ENCODE data around the gene IFIT2.

IFIT2 gene

DNA sequence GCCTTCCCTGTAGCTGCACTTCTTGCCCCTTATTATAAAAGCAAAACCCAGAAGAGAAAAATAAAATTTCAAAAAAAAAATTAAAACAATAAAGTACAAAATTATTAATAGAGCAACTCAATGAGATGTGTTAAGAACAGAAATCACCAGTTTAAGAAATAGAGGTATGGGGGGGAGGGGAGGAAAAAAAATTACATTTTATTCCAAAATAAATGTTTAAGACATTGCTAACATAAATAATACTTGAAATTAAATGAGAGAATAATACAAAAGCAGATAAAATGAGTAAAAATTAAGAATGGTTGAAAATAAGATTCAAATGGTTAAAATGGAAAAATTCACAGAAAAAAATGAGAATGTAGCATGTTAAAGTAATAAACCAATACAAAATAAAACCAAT is 3.1 kb downstream of the IFIT2 start:
- Histone ChIP-seq H3K4me1 (ENCODE audit: insufficient read depth, poor library complexity, severe bottlenecking) (peaks cover 24% of the 10 kb centered on the region), H3K27ac (ENCODE audit: poor library complexity, severe bottlenecking) (no peak overlapping the region), H3K4me3 (ENCODE audit: severe bottlenecking) (no peak overlapping the region), H3K9me3 (ENCODE audit: severe bottlenecking) (no peaks in the 10 kb centered on the region), H3K36me3 (ENCODE audit: low read depth) (no peaks in the 10 kb centered on the region), H3K27me3 (ENCODE audit: insufficient read depth, poor library complexity, severe bottlenecking) (no peaks in the 10 kb centered on the region)
- no peak for ATAC-seq (ENCODE audit: low read depth)
- TF ChIP-seq, protein P1, sequence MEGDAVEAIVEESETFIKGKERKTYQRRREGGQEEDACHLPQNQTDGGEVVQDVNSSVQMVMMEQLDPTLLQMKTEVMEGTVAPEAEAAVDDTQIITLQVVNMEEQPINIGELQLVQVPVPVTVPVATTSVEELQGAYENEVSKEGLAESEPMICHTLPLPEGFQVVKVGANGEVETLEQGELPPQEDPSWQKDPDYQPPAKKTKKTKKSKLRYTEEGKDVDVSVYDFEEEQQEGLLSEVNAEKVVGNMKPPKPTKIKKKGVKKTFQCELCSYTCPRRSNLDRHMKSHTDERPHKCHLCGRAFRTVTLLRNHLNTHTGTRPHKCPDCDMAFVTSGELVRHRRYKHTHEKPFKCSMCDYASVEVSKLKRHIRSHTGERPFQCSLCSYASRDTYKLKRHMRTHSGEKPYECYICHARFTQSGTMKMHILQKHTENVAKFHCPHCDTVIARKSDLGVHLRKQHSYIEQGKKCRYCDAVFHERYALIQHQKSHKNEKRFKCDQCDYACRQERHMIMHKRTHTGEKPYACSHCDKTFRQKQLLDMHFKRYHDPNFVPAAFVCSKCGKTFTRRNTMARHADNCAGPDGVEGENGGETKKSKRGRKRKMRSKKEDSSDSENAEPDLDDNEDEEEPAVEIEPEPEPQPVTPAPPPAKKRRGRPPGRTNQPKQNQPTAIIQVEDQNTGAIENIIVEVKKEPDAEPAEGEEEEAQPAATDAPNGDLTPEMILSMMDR (IDR thresholded peaks at IDR 0.05; ENCODE audit: poor library complexity, severe bottlenecking), result no peak
- DNase-seq (ENCODE audit: low spot score), result no peak

DNA sequence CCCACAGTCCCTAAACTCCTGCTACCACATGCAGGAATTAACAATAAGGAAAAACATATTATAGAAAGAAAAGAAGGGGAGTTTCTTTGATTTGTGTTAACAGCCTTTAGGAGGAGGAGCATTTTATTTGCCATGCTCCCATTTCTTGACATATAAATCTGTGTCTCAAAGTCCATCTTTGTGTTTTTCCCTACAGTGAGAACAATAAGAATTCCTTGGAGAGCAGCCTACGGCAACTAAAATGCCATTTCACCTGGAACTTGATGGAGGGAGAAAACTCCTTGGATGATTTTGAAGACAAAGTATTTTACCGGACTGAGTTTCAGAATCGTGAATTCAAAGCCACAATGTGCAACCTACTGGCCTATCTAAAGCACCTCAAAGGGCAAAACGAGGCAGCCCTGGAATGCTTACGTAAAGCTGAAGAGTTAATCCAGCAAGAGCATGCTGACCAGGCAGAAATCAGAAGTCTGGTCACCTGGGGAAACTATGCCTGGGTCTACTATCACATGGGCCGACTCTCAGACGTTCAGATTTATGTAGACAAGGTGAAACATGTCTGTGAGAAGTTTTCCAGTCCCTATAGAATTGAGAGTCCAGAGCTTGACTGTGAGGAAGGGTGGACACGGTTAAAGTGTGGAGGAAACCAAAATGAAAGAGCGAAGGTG is 4.1 kb downstream of the IFIT2 start:
- no peaks in the 10 kb centered on the region for H3K9me3 ChIP-seq (ENCODE audit: severe bottlenecking)

DNA sequence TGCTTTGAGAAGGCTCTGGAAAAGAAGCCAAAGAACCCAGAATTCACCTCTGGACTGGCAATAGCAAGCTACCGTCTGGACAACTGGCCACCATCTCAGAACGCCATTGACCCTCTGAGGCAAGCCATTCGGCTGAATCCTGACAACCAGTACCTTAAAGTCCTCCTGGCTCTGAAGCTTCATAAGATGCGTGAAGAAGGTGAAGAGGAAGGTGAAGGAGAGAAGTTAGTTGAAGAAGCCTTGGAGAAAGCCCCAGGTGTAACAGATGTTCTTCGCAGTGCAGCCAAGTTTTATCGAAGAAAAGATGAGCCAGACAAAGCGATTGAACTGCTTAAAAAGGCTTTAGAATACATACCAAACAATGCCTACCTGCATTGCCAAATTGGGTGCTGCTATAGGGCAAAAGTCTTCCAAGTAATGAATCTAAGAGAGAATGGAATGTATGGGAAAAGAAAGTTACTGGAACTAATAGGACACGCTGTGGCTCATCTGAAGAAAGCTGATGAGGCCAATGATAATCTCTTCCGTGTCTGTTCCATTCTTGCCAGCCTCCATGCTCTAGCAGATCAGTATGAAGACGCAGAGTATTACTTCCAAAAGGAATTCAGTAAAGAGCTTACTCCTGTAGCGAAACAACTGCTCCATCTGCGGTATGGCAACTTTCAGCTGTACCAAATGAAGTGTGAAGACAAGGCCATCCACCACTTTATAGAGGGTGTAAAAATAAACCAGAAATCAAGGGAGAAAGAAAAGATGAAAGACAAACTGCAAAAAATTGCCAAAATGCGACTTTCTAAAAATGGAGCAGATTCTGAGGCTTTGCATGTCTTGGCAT is 4.8 kb downstream of the IFIT2 start:
- Histone ChIP-seq H3K9me3 (ENCODE audit: severe bottlenecking) (no peaks in the 10 kb centered on the region), H3K36me3 (ENCODE audit: low read depth) (no peaks in the 10 kb centered on the region), H3K4me1 (ENCODE audit: insufficient read depth, poor library complexity, severe bottlenecking) (peaks cover 16% of the 10 kb centered on the region), H3K27me3 (ENCODE audit: insufficient read depth, poor library complexity, severe bottlenecking) (no peaks in the 10 kb centered on the region), H3K27ac (ENCODE audit: poor library complexity, severe bottlenecking) (no peak overlapping the region), H3K4me3 (ENCODE audit: severe bottlenecking) (no peak overlapping the region)
- TF ChIP-seq, protein P1 (IDR thresholded peaks at IDR 0.05; ENCODE audit: poor library complexity, severe bottlenecking), result no peak
- ATAC-seq (ENCODE audit: low read depth), result no peak
- DNase-seq (ENCODE audit: low spot score), result no peak

More for the DNA sequence above, 4.1 kb downstream of the IFIT2 start:
- DNase-seq (ENCODE audit: low spot score) (no peak), ATAC-seq (ENCODE audit: low read depth) (no peak)
- H3K27ac ChIP-seq (ENCODE audit: poor library complexity, severe bottlenecking), result no peak overlapping the region
- TF ChIP-seq, protein P1 (IDR thresholded peaks at IDR 0.05; ENCODE audit: poor library complexity, severe bottlenecking), result no peak
- H3K36me3 ChIP-seq (ENCODE audit: low read depth), result no peaks in the 10 kb centered on the region
- H3K4me1 ChIP-seq (ENCODE audit: insufficient read depth, poor library complexity, severe bottlenecking), result peaks cover 23% of the 10 kb centered on the region
- no peak overlapping the region for H3K4me3 ChIP-seq (ENCODE audit: severe bottlenecking)
- no peaks in the 10 kb centered on the region for H3K27me3 ChIP-seq (ENCODE audit: insufficient read depth, poor library complexity, severe bottlenecking)

DNA sequence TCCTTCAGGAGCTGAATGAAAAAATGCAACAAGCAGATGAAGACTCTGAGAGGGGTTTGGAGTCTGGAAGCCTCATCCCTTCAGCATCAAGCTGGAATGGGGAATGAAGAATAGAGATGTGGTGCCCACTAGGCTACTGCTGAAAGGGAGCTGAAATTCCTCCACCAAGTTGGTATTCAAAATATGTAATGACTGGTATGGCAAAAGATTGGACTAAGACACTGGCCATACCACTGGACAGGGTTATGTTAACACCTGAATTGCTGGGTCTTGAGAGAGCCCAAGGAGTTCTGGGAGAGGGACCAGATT is 5.4 kb downstream of the IFIT2 start:
- TF ChIP-seq, protein P1 (IDR thresholded peaks at IDR 0.05; ENCODE audit: poor library complexity, severe bottlenecking), result no peak
- Histone ChIP-seq H3K4me1 (ENCODE audit: insufficient read depth, poor library complexity, severe bottlenecking) (peaks cover 13% of the 10 kb centered on the region), H3K4me3 (ENCODE audit: severe bottlenecking) (no peak overlapping the region), H3K27ac (ENCODE audit: poor library complexity, severe bottlenecking) (no peak overlapping the region), H3K27me3 (ENCODE audit: insufficient read depth, poor library complexity, severe bottlenecking) (no peaks in the 10 kb centered on the region), H3K9me3 (ENCODE audit: severe bottlenecking) (no peaks in the 10 kb centered on the region), H3K36me3 (ENCODE audit: low read depth) (no peaks in the 10 kb centered on the region)
- ATAC-seq (ENCODE audit: low read depth), result no peak
- no peak for DNase-seq (ENCODE audit: low spot score)

DNA sequence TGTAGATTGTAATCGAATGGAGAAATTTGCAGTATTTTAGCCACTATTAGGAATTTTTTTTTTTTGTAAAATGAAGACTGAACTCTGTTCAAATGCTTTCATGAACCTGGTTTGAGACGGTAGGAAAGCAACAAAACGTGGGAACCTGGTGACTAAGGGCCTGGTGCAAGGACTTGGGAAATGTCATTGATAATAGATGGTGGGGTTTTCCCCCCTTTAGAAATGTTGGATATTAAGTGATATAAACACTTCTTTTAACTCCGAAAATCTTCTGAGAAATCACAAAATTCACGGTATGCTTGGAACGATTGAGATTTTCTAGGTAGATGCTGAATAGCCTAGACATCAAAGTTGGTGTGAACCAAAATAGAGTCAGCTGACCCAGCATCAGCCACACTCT is 6.4 kb downstream of the IFIT2 start:
- ATAC-seq (ENCODE audit: low read depth) (no peak), DNase-seq (ENCODE audit: low spot score) (no peak)
- Histone ChIP-seq H3K27me3 (ENCODE audit: insufficient read depth, poor library complexity, severe bottlenecking) (no peaks in the 10 kb centered on the region), H3K4me3 (ENCODE audit: severe bottlenecking) (no peak overlapping the region), H3K36me3 (ENCODE audit: low read depth) (no peaks in the 10 kb centered on the region), H3K4me1 (ENCODE audit: insufficient read depth, poor library complexity, severe bottlenecking) (peaks cover 3% of the 10 kb centered on the region), H3K27ac (ENCODE audit: poor library complexity, severe bottlenecking) (no peak overlapping the region), H3K9me3 (ENCODE audit: severe bottlenecking) (no peaks in the 10 kb centered on the region)
- TF ChIP-seq, protein P1 (IDR thresholded peaks at IDR 0.05; ENCODE audit: poor library complexity, severe bottlenecking), result no peak
